Ammon's horn (tissue), 1 donor: ENCODE measurements around the gene S1PR2.
"Not testable (repeated sequence)": the region's sequence is repeated elsewhere in the genome, so short reads cannot be mapped to it uniquely, and the experiment has no call there.

Source experiments
- DNase-seq: peaks from one replicate; pipeline ENCODE4 v3.0.0-alpha.2; 2016; ENCODE audit warnings: low spot score

The S1PR2 gene

DNA sequence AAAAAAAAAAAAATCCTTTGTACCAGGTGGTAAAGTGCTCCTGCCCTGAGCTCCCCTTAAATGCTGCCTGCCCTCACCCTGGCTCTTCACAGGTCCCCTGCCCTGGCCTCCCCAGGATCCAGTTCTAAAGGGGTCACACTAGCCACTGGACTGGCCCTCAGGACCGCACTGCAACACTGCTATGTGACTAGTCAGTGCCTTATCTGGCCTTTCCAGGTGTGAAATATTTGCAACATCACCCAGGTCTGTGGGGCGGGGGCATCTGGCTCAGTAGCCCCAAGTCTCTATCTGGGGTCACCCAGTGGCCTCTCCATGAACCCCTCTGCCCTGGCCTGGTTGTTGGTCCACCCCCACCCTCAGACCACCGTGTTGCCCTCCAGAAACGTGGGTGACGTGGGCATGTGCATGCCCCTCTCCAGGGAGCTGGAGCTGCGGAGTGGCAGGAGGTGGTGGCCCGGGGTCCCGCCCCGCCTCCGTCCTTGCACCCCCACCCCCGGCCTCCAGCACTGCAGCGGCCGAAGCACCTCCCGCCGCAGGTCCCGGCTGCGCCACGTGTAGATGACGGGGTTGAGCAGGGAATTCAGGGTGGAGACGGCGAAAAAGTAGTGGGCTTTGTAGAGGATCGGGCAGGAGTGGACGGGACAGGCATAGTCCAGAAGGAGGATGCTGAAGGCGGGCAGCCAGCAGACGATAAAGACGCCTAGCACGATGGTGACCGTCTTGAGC lies 7.5 kb downstream of the S1PR2 start:
- DNase-seq, result no peak

DNA sequence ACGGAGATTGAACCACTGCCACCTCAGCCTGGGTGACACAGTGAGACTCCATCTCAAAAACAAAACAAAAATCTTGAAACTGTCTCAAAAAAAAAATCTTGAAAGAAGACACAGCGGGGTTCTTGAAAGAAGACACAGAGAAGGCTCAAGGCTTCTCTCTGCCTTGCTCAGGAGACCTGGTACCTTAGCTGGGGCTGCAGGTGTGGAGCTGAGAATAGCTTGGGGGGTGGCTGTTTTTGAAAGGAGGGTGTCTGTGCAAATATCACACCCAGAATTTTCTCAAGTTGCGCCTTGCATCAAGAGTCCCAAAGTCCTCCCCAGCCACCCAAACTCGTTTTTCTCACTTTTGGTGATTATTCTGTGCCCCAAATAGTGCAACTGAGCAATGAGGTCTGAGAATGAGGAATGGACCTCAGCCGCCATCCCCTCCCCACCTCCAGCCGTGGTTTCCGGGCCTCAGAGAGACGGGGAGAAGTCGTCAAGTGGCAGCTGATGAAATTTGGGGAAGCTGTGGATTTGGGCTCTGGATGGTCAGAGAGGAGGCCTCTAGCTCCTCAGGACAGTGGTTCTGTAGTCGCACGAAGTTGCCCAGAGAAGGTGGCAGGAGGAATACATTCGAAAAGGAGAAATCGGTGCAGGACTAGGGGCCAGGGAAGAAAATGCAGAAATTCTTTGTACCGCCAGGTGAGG lies 8.8 kb downstream of the S1PR2 start:
- DNase-seq, result peak; percentile 20

DNA sequence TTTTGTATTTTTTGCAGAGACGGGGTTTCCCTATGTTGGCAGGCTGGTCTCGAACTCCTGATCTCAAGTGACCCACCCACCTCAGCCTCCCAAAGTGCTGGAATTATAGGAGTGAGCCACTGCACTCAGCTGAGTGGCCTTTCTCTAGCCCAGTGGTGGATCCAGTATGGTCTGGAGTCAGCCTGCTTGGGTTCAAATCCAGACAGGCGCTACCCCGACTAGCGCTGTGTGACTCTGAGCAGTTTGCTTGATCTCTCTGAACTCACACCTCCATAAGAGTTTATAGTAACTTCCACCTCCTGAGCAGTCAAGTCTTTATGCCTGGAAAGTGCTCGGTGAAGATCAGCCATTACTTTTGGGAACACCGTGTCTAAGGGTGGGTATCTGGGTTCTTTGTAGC lies 10.4 kb downstream of the S1PR2 start:
- DNase-seq, result no peak

DNA sequence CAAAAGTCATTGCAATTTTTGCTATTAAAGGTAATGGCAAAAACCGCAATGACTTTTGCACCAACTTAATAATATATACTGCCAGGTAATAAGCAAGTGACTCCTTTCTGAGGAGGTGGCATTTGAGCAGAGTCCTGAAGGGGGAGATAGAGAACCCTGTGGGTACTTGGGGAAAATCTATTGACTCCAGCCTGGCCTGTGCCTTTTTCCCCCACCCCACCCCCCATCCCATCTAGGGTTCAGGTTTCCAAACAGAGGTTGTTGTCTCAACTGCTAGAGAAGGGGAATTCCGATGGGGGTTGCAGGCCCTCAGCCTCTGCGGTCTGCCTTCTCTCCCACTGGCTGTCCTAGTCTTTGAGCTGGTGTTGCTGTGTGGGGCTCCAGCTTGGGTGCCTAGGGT lies 11.5 kb downstream of the S1PR2 start:
- no peak for DNase-seq

DNA sequence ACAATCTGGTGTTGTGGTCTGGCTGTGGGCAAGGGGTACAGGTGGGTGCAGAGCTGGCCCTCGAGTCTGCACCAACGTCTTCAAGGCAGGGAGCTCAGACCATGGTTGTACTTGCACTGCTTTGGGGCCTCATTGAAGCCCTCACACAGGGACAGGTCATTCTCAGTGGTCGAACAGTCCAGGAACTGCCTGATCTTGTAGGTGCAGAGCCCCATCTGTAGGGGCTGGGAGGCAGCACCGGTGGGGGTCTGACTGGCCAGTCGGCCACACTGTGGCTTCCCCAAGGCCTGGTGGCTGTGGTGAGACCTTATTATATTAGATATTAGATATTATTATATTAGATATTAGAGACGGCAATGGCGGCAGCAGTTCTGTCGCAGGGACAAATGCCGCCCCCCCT lies 14.0 kb downstream of the S1PR2 start:
- no peak for DNase-seq

DNA sequence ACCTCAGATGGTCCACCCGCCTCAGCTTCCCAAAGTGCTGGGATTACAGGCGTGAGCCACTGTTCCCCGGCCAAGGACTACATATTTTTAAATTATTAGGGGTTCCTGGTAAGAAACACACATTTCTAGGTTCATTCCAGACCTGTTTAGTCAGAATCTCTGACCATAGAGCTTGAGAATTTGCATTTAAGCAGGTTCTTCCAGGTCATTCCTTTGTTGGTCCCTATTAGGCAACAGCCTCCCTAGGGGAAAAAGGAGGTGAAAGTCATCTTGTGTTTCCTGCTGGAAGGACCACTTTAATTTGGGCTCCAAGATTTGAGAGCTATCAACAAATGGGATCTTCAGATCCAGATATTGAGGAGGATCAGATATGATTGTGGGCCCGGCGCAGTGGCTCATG lies 16.3 kb downstream of the S1PR2 start:
- no peak for DNase-seq

DNA sequence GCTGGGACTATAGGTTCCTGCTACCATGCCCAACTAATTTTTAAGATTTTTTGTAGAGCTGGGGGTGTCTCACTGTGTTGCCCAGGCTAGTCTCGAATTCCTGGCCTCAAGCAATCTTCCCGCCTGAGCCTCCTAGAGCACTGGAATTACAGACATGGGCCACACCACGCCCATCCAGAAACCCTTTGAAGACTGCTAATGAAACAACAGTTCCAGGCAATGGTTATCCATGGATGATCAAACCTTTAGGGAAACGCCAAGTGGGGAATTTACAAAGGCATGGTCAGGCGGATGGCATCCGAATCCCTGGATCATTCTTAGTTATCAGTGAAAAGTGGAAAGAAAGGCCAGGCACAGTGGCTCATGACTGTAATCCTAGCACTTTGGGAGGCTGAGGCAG lies 19.4 kb downstream of the S1PR2 start:
- DNase-seq, result no peak

DNA sequence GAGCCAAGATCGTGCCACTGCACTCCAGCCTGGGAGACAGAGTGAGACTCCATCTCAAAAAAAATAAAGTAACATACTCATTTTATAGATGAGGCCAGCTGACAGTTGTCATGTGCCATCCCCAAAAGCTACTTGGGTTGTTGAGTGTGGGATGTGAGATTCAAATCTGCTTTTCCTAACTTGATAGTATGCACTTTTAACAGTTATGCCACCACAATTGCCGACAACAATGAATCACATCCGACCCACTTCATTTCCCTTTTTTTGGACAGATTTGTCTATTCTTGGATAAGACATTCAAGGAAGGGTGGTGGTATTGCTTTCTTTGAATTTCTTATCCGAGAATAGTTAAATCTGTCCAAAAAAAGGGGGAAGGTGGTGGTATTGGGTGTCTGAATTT lies 20.1 kb downstream of the S1PR2 start:
- no peak for DNase-seq

DNA sequence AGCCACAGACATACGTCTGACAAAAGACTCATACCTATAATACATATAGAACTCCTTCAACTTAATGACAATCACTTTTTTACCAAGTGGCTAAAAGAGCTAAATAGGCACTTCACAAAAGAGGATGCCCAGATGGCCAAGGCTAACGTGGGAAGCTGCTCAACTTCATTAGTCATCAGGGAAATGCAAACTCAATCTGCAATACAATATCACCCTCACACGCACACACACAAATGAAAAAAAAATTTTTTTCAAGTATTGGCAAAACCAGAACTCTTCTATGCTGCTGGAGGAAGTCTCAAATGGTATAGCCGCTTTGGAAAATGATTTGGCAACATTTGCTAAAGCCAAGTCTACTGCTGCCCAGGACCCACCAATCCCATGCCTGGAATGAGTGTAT lies 21.8 kb downstream of the S1PR2 start:
- DNase-seq, result peak; percentile 44

DNA sequence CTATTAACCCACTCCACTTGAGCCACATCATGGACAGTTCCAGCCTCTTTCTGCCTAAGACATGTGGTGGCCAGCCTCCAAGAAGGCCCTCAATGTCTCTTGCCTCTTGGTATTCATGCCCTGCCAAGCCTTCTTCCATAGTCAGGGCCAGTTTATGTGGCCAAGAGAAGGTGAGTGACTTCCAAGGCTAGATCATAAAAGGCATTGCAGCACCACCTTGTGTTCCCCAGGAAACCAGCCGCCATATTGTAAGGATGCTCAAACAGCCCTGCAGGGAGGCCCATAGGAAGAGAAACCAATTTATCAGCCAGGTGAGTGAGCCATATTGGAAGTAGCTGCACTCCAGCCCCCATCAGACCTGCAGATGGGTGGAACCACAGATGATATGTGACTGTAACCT lies 24.1 kb downstream of the S1PR2 start:
- no peak for DNase-seq

DNA sequence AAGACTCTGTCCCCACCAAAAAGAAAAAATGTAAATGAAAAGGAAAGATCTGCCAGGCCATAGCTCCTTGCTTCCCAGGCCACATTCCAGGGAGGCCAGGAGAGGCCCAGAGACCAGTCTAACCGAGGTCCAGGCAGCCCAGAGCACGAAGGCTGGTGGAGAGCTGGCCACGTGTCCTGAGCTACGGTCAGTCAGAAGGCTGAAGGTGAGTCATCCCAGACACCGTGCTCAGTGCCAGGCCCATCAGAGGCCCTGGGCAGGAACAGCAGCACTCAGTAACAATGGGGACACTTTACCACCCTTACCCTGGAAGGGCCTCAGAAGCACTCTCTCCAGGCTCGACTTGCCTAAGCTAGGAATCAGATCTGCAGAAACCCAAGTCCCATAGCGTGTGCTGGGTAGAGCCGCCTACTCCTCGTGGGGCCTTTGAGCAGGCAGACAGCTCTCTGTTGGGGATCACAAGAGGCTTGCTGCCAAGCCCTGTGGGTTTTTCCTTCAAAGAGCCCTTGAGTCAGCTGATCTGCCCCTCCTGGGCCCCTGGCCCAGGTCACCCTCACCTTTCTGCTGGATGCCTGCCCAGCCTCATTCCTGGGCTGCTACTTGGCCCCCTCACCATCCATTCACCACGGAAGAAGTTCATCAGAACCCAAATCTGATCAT lies 24.8 kb downstream of the S1PR2 start:
- no peak for DNase-seq

DNA sequence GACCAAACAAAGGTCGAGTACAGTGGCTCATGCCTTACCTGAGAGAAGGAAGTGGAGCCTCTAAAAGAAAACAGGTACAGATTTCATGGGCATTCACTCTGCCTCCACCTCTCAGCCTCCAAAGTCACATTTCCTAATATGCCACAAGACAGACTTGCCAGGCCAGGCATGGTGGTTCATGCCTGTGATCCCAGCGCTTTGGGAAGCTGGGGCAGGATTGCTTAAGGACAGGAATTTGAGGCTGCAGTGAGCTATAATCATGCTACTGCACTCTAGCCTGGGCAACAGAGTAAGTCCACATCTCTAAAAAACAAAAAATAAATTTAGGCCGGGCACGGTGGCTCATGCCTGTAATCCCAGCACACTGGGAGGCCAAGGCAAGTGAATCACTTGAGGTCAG lies 25.5 kb downstream of the S1PR2 start:
- DNase-seq, result no peak

DNA sequence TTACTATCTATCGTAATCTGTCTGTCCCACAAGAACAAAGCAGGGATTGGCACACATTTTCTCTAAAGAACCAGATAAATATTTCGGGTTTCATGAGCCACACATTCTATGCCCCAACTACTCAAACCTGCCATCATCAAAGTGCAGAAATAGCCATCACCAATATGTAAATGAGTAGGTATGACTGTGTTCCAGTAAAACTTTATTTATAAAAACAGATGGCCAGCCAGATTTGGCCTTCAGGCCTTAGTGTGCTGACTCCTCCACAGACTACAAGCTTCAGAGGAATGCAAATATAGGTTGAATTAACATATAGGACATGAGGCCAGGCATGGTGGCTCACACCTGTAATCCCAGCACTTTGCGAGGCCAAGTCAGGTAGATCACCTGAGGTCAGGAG lies 27.4 kb downstream of the S1PR2 start:
- no peak for DNase-seq

DNA sequence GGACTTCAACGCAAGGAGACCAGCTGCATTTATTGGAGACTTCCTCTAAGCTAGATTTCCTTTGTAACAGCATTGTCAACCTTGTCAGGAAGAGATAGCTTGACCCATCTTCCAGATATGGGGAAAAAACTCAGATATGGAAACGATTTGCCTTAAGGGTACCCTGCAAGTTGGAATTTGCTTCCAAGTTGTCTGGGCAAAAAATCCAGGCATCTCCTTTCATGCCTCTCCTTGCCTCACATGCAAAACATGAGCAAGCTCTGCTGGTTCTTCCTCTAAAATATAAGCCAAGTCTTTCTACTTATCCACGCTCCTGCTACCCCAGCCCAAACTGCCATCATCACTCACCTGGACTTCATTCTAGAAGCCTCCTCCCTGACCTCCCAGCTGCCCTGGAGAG lies 30.0 kb downstream of the S1PR2 start:
- DNase-seq, result no peak

DNA sequence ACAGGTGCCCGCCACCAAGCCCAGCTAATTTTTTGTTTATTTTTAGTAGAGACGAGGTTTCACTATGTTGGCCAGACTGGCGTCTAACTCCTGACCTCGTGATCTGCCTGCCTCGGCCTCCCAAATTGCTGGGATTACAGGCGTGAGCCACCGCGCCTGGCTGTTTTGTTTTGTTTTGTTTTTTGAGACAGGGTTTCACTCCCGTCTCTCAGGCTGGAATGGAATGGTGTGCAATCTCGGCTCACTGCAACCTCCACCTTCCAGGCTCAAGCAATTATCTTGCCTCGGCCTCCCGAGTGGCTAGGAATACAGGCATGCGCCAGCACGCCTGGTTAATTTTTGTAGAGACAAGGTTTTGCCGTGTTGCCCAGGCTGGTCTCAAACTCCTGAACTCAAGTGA lies 31.0 kb downstream of the S1PR2 start:
- not testable (repeated sequence) for DNase-seq

DNA sequence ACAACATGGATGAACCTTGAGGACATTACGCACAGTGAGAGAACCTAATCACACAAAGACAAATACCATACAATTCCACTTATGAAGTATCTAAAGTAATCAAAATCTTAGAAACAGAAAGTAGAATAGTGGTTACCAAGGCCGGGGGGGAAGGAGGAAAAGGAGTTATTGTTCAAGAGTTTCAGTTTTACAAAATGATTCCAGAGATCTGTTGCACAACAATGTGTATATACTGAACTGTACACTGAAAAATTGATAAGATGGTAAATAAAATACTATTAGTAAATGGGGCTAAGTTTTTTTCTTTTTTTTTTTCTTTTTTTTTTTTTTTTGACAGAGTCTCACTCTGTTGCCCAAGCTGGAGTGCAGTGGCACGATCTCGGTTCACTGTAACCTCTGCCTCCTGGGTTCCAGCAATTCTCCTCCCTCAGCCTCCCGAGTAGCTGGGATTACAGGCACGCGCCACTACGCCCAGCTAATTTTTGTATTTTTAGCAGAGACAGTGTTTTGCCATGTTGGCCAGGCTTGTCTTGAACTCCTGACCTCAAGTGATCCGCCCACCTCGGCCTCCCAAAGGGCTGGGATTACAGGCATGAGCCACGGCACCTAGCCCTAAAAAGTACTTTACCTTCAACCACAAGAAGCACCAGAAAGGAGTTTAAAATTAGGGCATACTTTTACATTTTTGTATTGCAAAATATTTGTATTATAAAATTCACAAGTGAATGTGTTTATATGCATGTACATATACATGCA lies 32.1 kb downstream of the S1PR2 start:
- DNase-seq, result not testable (repeated sequence)

DNA sequence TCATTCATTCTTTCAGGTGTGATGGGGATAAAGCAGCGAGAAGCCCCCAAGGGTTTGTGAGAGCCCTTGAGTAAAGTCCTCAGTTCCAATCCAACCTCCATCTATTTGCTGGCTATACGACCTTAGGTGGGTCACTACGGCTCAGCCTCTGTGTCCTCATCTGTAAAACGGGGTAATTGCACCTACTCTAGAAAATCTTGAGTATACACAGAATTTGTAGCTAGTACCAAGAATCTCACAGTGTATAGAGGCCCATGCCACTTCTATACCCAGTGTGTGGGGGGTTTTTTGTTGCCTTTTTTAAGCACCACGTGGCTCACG lies 36.0 kb downstream of the S1PR2 start:
- DNase-seq, result no peak

DNA sequence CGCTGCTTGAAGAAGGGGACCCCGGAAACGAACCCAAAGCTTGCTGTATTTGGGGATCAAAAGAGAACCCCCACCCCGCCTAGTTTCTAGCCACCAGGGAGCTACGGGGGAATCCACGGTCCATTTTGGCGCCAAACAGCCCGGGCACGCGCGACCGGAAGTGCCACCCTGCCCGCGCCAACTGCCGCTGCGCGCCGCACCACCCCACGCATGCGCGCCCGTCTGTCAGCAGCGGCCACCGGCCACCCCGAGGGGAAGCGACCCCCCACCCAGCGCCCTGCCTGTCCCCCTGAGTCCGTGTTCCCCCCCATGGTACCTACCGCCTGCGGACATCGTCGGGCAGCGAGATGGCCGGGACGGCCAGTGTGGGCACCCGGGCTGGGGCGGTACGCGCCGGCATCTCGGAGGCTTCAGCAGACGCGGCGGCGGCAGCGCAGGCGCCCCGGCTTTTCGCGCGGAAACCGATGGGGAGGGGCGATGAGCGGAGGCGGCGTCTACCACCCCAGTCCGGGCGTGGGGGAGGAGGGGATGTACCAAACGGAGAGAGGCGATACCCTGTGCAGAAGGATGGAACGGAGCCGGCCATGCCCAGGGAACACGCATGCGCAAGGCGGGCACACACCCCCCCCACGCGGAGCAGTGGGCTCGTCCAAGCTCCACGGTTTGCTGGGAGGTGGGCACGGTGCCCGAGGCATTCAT lies 36.5 kb downstream of the S1PR2 start, which contains the start of gene DNMT1:
Gene DNMT1 (minus strand): TSS at position 454 of the 699 bp plus-strand sequence. CDS start 54 bp downstream, at position 400.
- DNase-seq, result peak; percentile 98

DNA sequence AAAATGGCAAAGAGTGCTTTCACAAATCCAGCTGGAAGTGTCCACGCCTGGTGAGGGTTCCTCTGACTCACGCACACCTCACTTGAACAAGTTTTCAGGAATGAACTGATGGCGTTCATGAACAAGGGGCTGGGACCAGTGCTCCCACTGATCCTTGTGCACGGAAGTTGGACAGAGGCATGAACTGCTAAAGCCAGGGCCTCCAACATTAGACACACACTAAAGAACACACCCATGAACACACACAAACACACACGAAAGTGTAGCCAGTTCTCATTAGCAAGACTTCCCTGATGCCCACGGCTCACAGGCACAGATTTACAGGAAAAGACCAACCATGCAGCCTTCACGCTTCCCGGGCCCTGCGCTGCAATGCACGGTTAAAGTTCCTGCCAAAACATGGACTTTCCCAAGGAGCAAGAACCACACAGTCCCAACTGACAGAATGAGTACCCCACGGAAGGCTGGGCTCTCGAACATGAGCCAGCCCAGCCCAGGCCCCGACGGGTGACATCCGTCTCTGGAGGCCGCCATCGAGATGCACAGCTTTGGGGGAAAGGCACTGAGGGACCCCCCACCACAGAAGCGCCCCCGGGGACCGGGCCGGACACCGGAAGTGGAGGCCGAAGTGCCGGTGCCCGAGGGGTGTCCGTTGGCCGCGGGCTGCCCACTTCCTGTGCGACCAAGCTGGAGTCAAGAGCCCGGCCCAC lies 37.2 kb downstream of the S1PR2 start:
- DNase-seq, result no peak

DNA sequence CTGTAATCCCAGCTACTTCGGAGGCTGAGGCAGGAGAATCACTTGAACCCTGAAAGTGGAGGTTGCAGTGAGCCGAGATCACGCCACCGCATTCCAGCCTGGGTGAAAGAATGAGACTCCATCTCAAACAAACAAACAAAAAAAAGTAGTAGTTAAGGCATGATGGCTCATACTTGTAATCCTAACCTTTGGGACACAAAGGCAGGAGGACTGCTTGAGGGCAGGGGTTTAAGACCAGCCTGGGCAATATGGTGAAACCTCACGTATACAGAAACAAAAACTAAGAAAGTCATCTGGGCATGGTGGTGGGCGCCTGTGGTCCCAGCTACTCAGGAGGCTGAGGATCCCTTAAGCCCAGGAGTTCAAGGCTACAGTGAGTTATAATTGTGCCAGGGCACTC lies 38.2 kb downstream of the S1PR2 start:
- DNase-seq, result no peak

DNA sequence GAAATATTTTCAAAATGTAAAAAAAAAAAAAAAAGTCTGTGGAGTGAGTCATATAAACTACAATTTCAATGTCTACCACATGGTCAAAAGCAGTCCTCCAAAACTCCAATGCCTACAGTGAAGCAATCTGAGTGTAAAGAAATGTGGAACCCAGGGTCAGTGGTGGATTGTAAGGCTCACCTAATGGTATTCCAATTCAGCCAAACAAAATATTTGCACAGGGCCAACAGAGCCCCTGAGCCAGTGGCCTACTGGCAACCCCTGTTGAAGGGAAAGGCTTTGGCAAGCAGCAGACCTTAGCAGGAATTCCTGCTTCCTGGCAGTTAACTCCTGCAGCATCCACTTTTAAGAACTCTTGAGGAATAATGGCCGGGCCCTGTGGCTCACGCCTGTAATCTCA lies 39.8 kb downstream of the S1PR2 start:
- no peak for DNase-seq
